GM23248 (cell line): ENCODE data around the gene CDYL. TPM values are rescaled to one million over a fixed set of nuclear protein-coding genes. Genes with fewer than 3 reads are reported as not detected.

Experiments
- DNase-seq: peaks from one replicate; pipeline ENCODE4 v3.0.0-alpha.2; 2015
- H2AFZ ChIP-seq: fragments of 200-600 bp; sonication (generic); 2 replicates; pipeline ENCODE4 v1.6.1; 2016; ENCODE audit warnings: antibody characterized with exemption
- H3F3A ChIP-seq: fragments of 200-600 bp; sonication (generic); 2 replicates; pipeline ENCODE4 v1.6.1; 2016; ENCODE audit warnings: mild to moderate bottlenecking, antibody characterized with exemption, mixed run types; ENCODE audit not compliant: insufficient read depth
- H3K27ac ChIP-seq: fragments of 200-600 bp; sonication (generic); 2 replicates; pipeline ENCODE4 v1.5.1; 2016; ENCODE audit warnings: mild to moderate bottlenecking
- H3K27me3 ChIP-seq: fragments of 200-600 bp; sonication (generic); replicated peaks from 2 replicates; pipeline ENCODE4 v1.6.1; 2016; ENCODE audit warnings: mild to moderate bottlenecking; ENCODE audit not compliant: insufficient read depth
- H3K36me3 ChIP-seq: fragments of 200-600 bp; sonication (generic); 2 replicates; pipeline ENCODE4 v1.6.1; 2016; ENCODE audit warnings: low read depth, mild to moderate bottlenecking
- H3K4me1 ChIP-seq: fragments of 200-600 bp; sonication (generic); 2 replicates; pipeline ENCODE4 v1.6.1; 2016; ENCODE audit warnings: mild to moderate bottlenecking; ENCODE audit not compliant: insufficient read depth
- H3K4me2 ChIP-seq: fragments of 200-600 bp; sonication (generic); one replicate; pipeline ENCODE4 v1.6.1; 2016; ENCODE audit warnings: mild to moderate bottlenecking; ENCODE audit not compliant: unreplicated experiment
- H3K4me3 ChIP-seq: fragments of 200-600 bp; sonication (generic); 2 replicates; pipeline ENCODE4 v1.5.1; 2016; ENCODE audit warnings: mild to moderate bottlenecking
- H3K79me2 ChIP-seq: fragments of 200-600 bp; sonication (generic); 2 replicates; pipeline ENCODE4 v1.6.1; 2016; ENCODE audit warnings: mild to moderate bottlenecking; ENCODE audit not compliant: insufficient read depth
- H3K9ac ChIP-seq: fragments of 200-600 bp; sonication (generic); 2 replicates; pipeline ENCODE4 v1.6.1; 2016; ENCODE audit warnings: mild to moderate bottlenecking
- H3K9me2 ChIP-seq: fragments of 200-600 bp; sonication (generic); 2 replicates; pipeline ENCODE4 v1.6.1; 2016; ENCODE audit warnings: mixed run types, mild to moderate bottlenecking, moderate library complexity; ENCODE audit not compliant: insufficient read depth
- H3K9me3 ChIP-seq: fragments of 200-600 bp; sonication (generic); one replicate; pipeline ENCODE4 v1.6.1; 2017; ENCODE audit warnings: low read depth
- H4K20me1 ChIP-seq: fragments of 200-600 bp; sonication (generic); 2 replicates; pipeline ENCODE4 v1.6.0; 2016; ENCODE audit not compliant: insufficient read depth
- EZH2 ChIP-seq: fragments of 200-600 bp; sonication (generic); IDR thresholded peaks from 2 replicates; pipeline ENCODE4 v1.6.1; 2018; ENCODE audit warnings: antibody characterized with exemption, mild to moderate bottlenecking; ENCODE audit not compliant: insufficient read depth, poor library complexity, severe bottlenecking
- EZH2phosphoT487 ChIP-seq: fragments of 200-600 bp; sonication (generic); IDR thresholded peaks from 2 replicates; pipeline ENCODE4 v1.6.1; 2018; ENCODE audit warnings: antibody characterized with exemption, moderate library complexity, mild to moderate bottlenecking, low read depth; ENCODE audit not compliant: insufficient read depth
- WGBS, 2 experiments: methylation state at CpG; one replicate each; pipeline ENCODE4 v1.1.6; 2015 to 2017; ENCODE audit warnings: low lambda C conversion rate in 2 of 2, low coverage in 1 of 2; ENCODE audit errors: missing lambda C conversion rate in 2 of 2; 5-methylcytosine and 5-hydroxymethylcytosine counted together
- in situ Hi-C: fragments of 300-500 bp; cut with MboI; formaldehyde crosslinking; loops from 2 replicates; pipeline ENCODE4 v1.15.0; 2020
- polyA plus RNA-seq: library from polyadenylated mRNA; unstranded; fragments of >200 nt; fragmentation: Nextera tagmentation; extraction: Ambion mirVana; gene quantifications from 2 replicates; pipeline ENCODE4 v1.2.1, GENCODE V29; 2016
- total RNA-seq: library from RNA; depleted of rRNA; stranded (reverse); fragments of >200 nt; shearing (Covaris generic); gene quantifications from 2 replicates; pipeline ENCODE4 v1.2.3, GENCODE V29; 2014

CDYL gene
- total and polyA plus RNA-seq, 2 experiments from 2014 or later = 7.9 to 27.9 TPM

DNA sequence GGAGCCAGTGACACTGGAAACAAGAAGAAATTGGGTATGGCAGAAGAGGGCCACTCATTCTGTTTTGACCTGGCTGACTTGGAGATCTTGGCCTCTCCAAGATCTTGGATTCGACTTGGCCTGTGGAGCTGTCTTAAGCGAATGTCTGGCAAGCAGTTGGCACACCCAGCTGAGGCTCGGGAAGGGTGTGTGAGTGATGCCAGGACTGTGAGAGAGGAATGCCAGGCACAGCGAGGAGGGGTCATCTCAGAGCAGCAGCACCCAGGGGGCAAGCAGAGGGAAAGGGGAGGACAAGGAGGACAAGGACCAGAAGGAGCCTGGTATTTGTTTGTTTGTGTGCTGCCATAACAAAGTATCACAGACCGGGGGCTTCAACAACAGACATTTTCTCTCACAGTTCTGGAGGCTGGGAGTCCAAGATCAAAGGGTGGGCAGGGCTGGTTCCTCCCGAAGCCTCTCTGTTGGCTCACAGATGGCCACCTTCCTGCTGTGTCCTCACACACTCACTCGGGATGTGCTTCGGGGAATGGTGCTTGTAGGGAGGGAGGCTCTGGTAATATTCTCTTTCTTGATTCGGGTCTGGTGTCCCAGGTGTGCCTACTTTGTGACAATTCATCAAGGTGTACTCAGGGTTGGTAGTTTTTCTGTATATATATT lies 194.7 kb downstream of the CDYL start:
- Histone ChIP-seq H4K20me1 (no peaks in the 10 kb centered on the region), H3K9ac (no peak overlapping the region), H3K9me3 (no peaks in the 10 kb centered on the region), H3K36me3 (no peaks in the 10 kb centered on the region), H2AFZ (no peak overlapping the region), H3K9me2 (no peaks in the 10 kb centered on the region), H3K27me3 (no peaks in the 10 kb centered on the region), H3K79me2 (no peaks in the 10 kb centered on the region), H3F3A (no peaks in the 10 kb centered on the region), H3K27ac (no peak overlapping the region), H3K4me3 (no peak overlapping the region), H3K4me1 (0 out of 2 replicates have a peak, but pooled peaks cover 5% of the 10 kb centered on the region), H3K4me2 (no peak overlapping the region)
- in situ Hi-C loops = no loop called here
- TF ChIP-seq EZH2phosphoT487 (no peak), EZH2 (no peak)
- no peak for DNase-seq
- WGBS, 2 experiments = 50 to 55% methylated on average over 9 of the region's 9 CpGs

DNA sequence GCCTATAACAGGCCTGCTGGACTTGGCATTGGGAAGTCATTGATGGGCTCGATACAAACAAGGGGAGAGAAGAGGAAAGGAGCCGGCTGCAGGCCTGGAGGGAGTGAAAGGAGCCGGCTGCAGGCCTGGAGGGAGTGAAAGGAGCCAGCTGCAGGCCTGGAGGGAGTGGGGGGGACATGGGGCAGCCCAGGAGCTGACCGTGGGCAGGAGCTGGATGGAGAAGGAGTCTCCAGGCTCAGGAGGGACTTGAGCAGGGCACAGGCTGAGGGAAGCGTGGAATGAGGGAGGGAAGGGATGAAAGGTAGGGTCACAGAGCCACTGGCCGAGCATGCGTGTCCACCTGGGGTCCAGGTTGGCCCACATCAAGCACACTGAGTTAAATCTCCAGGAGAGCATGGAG lies 195.6 kb downstream of the CDYL start:
- Histone ChIP-seq H4K20me1 (no peaks in the 10 kb centered on the region), H3F3A (no peaks in the 10 kb centered on the region), H3K27ac (no peak overlapping the region), H3K79me2 (no peaks in the 10 kb centered on the region), H3K27me3 (no peaks in the 10 kb centered on the region), H3K4me3 (no peak overlapping the region), H3K9me3 (no peaks in the 10 kb centered on the region), H3K9ac (no peak overlapping the region), H3K9me2 (no peaks in the 10 kb centered on the region), H3K4me1 (0 out of 2 replicates have a peak, but pooled peaks cover 5% of the 10 kb centered on the region), H2AFZ (no peak overlapping the region), H3K4me2 (no peak overlapping the region), H3K36me3 (no peaks in the 10 kb centered on the region)
- 89 to 95% methylated on average over 6 to 7 of the region's 7 CpGs for WGBS, 2 experiments
- in situ Hi-C loops = no loop called here
- no peak for DNase-seq
- TF ChIP-seq EZH2 (no peak), EZH2phosphoT487 (no peak)

DNA sequence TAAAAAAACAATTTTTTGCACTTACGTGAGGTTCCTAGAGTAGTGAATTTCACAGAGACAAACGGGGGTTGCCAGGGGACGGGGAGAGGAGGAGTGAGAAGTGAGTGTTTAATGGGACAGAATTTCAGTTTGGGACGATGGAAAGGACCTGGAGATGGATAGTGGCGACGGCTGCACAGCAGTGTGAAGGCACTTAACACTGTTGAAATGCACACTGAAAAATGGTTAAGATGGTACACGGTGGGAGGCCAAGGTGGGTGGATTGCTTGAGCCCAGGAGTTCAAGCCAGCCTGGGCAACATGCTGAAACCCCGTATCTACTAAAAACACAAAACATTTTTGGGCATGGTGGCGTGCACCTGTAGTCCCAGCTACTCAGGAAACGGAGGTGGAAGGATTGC lies 196.2 kb downstream of the CDYL start:
- in situ Hi-C loops = no loop called here
- no peak for DNase-seq
- no peak overlapping the region for H3K9ac ChIP-seq
- no peaks in the 10 kb centered on the region for H3K36me3 ChIP-seq
- H4K20me1 ChIP-seq = no peaks in the 10 kb centered on the region
- no peaks in the 10 kb centered on the region for H3K27me3 ChIP-seq
- TF ChIP-seq EZH2 (no peak), EZH2phosphoT487 (no peak)
- no peak overlapping the region for H3K27ac ChIP-seq
- no peaks in the 10 kb centered on the region for H3K9me3 ChIP-seq
- H2AFZ ChIP-seq = no peak overlapping the region
- H3K79me2 ChIP-seq = no peaks in the 10 kb centered on the region
- 80 to 82% methylated on average over 10 of the region's 10 CpGs for WGBS, 2 experiments
- H3K4me1 ChIP-seq = 0 out of 2 replicates have a peak, but pooled peaks cover 5% of the 10 kb centered on the region
- H3K4me2 ChIP-seq = no peak overlapping the region
- H3K9me2 ChIP-seq = no peaks in the 10 kb centered on the region
- H3K4me3 ChIP-seq = no peak overlapping the region
- no peaks in the 10 kb centered on the region for H3F3A ChIP-seq

DNA sequence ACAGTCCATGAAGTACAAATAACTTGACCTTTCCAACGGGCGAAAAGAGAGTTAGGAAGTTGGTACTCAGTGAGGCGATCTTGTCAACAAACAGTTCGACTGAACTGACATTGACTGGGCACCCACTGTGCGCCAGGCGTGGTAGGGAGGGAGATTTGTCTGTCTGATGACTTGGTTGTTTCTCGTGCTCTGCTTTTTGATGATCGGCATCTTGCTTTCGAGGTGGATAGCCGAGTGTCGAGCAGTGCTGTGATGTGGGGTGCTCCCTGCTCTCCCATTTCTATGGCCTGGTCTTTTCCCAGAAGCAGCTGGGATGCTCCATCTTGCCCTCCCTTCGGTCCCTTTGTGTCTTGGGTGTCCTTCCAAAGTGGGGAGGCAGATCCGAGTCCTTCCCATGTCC lies 197.2 kb downstream of the CDYL start:
- 91 to 96% methylated on average over 13 of the region's 13 CpGs for WGBS, 2 experiments
- DNase-seq = no peak
- in situ Hi-C loops = no loop called here
- Histone ChIP-seq H3K27me3 (no peaks in the 10 kb centered on the region), H3K9me2 (no peaks in the 10 kb centered on the region), H3K27ac (no peak overlapping the region), H2AFZ (peak overlapping the region; percentile 79), H3K4me3 (no peak overlapping the region), H3K79me2 (no peaks in the 10 kb centered on the region), H3K9ac (no peak overlapping the region), H3K36me3 (no peaks in the 10 kb centered on the region), H3K9me3 (no peaks in the 10 kb centered on the region), H3F3A (no peaks in the 10 kb centered on the region), H4K20me1 (no peaks in the 10 kb centered on the region), H3K4me2 (no peak overlapping the region), H3K4me1 (0 out of 2 replicates have a peak, but pooled peaks cover 5% of the 10 kb centered on the region)
- TF ChIP-seq EZH2 = no peak
- no peak for TF ChIP-seq EZH2phosphoT487
